HG03196 (cell line): ENCODE measurements around the gene EDN2.

Experiments used
- ATAC-seq: cut with Tn5 transposase; IDR thresholded peaks from one replicate; pipeline ENCODE4 v1.9.1; 2021; ENCODE audit not compliant: unreplicated experiment

EDN2 gene

GRCh38 chr1:41467673-41468072 lies 16.8 kb downstream of the EDN2 start:
- ATAC-seq = no peak

- ATAC-seq = no peak
Measured at GRCh38 chr1:41466146-41466545, 18.3 kb downstream of the EDN2 start.

DNA sequence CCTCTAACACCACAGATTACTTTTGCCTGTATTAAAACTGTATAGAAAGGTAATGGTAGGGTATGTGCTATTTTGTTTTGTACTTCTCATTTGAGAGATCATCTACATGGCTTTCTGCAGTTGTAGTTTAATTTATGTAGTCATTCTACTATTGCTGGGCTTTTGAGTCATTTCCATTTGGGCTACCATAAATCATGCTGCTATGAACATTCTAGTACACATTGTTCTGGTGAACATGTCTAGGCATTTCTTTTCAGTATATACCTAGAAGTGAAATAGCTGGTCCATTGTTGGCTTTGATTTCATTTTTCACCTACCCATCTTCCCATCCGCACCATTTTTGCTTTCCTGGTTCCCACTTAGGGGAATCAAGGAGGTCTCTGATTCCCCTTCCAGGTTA lies 18.7 kb downstream of the EDN2 start:
- ATAC-seq = no peak

DNA sequence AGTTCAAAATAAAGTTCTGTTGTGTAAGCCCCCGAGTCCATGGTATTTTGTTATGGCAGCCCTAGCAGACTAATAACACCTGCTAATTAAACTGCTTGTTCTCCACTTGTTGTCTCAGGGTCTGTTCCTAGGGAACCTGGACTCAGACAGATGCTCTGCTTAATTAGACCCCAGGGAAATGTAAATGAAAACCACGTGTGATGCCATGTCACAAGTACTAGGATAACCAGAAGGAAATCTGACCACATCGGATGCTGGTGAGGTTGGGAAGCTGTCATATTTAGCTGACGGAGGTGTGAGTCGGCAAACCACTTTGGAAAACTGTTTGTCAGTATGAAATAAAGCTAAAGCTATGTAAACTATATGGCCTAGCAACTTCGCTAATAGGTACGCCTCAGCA lies 19.6 kb downstream of the EDN2 start:
- no peak for ATAC-seq

DNA sequence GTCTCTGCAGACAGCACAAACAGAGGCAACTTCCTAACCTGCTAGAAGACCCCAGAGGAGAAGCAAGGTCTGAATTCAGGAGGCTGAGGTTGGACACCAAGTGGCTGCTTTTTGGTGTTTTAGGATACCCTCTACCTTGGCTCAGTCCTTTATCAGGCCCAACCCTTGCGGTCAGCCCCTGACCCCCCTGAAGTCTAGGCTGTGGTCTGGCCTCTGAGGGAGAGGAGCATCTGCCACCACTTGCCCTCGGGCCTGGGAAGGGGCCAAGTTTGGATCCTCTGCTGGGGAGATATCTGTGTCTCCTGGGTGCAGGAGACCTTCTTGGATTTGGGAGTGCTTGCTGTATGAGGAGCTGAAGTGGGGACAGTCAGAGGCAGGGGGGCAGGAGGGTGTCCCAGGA lies 21.0 kb downstream of the EDN2 start:
- no peak for ATAC-seq

DNA sequence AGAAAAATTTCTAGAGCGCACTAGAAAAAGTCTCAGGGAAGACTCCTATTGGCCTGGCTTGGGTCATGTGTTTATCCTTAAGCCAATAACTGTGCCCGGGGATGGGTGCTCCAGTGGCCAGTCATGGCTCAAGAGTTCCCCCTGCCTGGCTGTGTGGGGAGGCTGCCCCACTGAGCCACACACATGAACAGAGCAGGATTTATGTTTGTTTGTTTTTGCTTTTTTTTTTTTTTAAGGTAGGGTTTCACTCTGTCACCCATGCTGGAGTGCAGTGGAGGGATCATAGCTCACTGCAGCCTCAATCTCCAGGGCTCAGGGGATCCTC lies 21.8 kb downstream of the EDN2 start:
- no peak for ATAC-seq

DNA sequence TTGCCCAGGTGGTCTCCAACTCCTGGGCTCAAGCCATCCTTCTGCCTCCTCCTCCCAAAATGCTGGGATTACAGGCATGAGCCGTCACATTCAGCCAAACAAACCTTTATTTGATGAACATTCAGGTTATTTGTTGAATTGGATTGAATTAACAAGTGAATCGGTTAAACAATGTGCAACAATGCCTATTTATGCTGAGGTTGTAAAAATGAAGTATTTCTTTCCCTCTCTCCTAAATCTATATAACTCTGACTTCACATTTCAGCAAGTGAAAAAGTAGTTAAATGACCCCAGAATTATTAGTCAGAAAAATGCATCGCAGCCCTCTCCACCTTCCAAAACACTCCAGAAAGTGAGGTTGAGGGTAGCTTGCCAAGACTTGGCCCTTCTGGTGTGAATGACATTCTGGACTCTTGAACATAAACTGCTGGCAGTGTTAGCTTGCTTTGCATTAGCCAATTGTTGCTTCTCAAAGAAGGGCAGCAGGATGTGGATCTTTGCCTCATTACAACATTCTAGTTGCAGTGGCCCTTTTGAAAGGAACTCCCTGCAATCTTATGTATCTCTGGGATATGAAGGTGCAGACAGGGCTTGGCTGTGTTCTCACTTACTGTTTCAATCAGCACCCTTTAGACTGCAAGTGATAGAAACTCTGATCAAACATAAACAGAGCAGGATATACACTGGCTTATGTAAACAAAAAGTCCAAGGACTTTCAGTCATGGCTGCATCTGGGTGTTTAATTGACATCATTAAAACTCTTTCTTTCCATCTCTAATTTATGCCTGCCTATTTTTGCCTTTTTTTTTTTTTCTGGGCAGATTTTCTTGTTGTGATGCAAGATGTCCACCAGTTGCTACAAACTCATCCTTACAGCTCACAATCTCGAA lies 22.4 kb downstream of the EDN2 start:
- no peak for ATAC-seq

DNA sequence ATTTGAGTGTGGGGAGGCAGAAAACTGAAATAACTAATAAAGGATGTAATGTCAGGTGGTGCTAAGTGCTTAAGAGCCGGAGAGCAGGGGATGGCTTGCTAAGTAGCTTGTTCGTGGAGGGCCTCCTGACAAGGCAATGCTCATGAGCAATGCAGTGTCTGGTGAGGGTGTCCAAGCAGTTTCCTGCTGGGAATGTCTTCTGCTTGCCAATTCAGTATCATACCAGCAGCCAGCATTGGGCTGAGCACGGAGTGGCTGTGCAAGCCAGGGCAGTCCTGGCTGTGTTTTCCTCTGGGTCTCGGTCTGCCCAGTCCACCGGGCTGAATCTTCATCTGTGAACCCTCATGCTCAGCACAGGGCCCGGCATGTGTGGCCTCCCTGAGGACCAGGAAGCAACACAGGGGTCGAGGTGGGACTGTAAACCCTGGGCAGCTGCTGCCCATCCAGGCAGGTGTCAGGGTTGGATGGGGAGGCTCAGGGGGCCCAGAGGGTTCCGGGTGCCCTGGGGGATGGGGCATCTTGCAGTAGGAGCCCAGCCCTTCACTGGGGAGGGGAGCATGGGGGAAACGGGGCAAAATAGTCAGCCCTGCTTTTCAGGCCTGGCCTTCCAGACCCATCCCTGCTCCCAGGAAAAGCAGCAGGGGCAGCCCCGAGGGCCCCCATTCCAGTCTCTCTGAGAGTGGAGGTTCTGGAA lies 27.5 kb downstream of the EDN2 start:
- ATAC-seq = no peak

DNA sequence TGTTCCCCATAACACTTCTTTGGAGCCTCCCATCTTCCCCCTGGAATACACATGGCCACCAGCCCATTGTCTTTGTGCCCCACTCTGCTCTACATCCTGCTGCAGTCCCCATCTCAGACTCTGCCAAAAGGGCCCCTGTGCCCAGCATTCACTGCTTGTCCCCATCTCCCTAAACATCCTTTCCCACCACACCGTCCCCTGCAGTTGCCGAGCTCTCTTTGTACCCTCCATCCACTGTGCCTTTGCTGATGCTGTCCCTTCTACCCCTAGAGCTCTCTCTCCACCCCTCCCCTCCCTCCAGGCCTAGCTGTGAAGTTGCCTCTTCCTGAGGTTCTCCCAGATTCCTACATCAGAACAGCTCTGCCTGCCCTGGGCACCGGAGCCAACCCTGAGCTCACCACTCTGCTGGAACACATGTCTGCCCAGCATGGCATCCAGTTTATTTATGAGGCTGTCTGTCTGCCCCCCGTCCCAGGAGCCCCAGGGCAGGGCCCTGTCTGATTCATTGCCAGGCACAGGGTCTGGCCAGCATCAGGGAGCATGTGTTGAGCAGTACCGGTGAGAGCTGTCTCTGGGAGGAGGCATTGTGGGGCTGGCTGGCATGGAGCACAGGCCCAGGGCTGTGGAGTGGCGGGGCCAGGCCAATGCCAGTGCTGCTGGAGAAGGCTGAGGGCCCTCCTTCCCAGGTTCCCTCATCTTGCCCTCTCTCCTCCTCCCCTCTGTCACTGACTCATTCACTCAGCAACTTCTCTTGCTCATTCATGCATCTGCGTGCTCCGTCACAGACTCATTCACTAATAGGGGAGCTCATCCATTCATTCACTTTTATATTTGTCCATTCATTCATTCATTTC lies 28.8 kb downstream of the EDN2 start:
- no peak for ATAC-seq

DNA sequence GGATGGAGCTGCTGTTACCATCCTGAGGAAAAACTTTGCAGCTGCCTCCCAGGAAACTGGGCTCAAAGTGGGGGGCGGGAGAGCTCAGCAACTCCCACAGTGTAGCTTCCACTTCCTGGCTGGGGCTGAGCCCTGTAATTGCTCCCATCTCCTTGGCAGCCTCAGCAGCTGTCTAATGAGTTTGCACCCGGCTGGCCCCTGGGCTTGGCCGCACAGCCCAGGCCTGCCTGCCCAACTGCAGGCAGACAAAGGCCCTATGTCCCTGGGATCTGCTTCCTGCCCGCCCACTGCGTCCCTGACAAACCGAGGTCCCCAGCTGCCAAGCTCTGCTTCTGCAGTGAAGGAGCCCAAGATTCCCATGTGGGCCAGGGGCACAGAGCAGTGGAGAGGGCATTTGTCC lies 30.1 kb downstream of the EDN2 start:
- no peak for ATAC-seq

- no peak for ATAC-seq
Measured at GRCh38 chr1:41452704-41453290, 31.7 kb downstream of the EDN2 start.

DNA sequence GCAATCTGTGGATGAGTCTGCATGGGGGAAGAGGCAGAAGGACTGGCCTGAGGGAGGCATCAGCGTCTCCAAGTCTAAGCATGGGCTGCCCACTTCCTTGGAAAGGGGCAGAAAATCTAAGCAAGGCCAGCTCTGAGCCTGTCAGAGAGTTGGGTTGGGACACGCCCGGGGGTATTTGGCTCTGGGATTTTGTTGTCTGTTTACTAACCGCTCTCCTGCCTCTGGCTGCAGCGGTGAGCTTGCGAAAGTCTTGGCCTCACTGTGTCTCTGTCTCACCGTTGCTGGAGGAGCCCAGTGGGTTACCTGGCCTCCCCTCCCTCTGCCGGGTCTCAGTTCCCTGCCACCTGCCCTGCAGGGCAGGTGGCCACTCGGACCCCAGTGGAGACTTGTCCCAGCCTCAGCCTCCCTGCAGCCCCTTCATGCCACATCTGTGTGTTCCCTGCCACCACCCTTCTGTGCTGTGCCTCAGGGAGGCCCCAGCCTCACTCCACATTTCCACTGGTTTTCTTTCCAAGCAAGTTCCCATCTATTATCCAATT lies 33.7 kb downstream of the EDN2 start:
- ATAC-seq = no peak

DNA sequence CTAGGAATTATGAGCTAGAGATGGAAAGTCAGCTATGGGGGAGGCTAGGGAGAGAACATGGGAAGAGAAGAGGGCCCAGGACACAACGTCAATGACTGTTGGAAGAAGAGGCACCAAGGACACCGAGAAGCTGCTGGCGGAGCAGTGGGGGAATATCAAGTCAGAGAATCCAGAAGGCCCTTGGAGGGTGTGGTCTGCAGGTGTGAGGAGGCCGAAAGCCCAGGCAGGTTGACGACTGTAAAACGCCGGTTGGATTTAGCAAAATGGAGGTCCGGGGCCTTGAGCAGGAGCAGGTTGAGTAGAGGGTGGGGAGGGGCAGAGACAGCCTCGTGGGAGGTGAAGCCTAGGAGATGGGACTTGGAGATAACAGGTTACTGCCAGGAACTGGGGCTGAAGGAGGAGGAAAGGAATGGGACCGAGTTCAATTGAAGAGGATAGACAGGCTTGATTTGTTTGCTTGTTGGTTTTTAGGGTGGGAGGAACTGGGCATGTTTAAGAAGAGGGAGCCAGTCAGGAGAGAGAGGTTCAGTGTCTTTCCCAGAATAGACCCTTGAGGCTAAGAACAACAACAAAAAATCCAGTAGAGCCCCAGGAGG lies 35.1 kb downstream of the EDN2 start:
- no peak for ATAC-seq

DNA sequence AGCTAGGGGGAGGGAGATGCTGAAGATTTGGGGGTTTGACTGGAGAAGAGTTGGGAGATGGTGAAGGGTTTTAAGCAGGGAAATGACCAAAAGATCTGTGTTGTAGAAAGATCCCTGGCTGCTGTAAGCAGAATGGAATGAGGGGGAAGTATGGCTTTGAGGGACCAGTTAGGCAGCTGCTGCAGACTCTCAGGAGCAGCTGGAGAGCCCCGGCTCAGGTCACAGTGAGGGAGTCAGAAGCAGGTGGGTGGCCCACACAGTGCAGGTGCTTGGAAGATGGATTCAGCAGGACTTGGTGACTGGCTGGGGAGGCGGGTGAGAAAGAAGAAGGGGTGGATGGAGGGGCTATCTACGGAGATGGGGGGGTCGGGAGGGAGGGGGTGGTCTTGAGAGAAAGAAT lies 35.7 kb downstream of the EDN2 start:
- ATAC-seq = no peak

DNA sequence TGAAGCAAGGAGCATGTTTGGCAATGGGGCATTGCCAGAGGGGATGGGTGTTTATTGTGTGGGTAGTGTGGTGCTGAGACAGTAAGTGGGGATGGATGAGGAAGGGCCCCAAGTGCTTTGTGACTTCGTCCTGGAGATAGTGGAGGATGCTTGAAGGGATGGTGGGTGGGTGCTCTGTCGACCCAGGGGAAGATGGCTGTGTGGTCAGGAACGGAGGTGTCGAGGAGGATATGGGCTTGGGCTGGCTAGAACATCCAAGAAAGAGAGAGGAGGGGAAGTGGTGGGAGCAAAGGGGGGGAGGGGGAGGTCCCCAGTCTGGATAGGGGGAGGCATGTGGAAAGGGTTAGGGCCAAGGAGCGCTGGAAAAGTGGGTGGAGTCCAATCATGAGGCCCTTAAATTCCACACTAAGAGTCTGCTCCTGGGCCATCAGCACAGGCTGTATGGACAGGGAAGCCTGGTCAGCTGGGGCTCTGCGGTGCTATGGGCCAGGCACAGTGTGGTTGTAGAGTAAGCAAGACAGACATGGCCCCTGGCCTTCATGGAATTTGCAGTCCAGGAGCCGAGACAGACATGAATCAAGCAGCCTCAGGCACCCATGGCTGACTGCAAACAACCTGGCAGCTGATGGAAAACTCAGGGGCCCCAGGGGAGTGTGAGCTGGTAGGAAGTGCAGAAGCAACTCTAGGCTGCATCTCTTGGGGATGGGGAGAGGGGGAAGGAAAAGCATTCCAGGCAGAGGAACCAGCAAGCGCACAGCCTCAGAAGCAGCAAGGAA lies 36.3 kb downstream of the EDN2 start:
- no peak for ATAC-seq

DNA sequence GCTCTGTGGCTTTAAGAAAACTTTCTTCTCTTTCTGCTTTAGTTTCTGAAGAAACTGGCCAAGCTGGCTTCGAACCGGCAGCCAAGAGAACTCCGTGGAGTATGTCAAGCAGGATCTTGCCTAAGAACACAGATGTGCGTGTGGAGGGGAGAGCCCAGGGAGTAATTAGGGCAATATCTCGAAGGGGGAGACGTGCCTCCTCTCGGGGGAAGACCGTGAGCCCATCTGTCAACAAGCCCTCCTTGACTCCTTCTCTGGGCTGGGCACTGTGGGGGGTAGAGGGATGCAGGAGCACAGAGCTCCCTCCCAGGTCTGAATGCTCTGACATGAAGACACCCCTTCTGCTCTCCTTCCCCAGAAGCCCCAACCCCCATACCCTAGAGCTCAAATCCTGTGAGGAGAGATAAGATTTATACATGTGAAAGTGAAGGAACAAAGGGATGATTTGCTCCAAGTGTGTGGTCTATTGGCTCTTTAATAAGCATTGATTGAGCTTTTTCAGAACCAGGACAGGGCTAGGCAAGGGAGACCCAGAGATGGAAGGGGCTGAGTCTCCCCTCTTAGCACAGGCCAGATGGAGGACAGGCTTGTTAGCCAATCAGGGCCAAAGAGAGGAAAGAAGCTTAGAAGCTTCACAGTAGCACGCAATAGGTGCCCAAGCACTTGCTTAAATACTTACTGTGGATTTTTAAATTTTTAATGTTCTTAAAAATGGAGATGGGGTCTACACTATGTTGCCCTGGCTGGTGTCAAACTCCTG lies 37.5 kb downstream of the EDN2 start:
- no peak for ATAC-seq

DNA sequence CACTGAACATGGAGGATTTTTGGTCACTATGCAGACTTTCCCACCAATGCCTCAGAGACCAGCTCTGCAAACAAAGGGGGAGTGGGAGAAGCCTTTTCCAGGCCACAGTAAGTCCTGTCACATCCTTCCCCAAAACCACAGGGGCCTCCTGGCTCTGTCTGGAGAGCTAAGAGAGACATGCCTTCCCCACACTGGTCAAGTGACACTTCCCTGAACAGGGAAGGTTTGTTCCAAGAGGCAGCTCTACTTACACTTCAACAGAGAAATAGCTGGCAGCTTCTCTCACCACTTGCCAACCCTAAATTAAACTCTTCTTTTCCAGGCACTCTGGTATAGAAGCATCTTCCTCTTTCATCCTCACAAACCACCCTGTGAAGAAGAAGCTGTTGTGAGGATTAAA lies 39.7 kb downstream of the EDN2 start:
- ATAC-seq = no peak

- ATAC-seq = no peak
Measured at GRCh38 chr1:41444246-41444645, 40.2 kb downstream of the EDN2 start.

GRCh38 chr1:41442697-41443251 lies 41.7 kb downstream of the EDN2 start:
- no peak for ATAC-seq
